ENCODE results near the gene VWF.

Gene VWF

DNA sequence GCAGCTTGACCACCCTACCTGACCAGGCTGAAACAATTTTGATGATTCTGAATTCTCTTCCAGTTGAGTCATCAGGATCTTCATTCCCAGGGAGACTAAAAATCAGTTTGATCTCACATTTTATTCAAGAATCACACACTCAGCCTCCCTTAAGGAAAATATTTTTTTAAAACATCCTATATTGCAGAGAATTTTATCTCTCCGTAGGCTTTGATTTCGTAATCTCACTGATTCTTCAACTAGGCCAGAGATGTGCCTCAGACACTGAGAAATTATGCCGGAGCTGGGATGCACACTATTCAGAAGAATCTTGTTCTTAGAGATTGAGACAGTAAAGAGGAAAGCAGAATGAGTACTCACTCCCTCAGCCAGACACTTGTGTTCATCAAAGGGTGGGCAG is 172.4 kb downstream of the VWF start:
- DNase-seq (ENCODE audit: low read depth in 2 of 2), result no peak

DNA sequence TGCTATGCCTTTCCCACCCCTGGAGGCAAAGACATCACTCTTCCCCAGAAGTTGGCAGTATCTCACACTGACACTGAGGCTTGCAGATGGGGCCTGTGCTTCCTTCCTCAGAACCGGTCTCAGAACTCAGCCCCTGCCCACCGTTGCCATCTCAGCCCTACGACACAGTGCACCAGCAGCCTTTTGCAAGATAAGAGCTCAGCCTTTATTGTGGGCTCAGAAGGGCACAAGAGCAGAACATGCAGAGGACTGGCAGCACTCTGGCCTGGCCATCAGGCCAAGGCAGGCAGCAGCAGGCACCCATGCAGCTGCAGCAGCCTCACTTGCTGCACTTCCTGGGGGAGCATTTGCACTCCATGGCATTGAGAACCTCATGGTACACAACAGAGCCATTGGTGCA is 175.8 kb downstream of the VWF start:
- DNase-seq (ENCODE audit: low read depth in 2 of 2), result no peak

DNA sequence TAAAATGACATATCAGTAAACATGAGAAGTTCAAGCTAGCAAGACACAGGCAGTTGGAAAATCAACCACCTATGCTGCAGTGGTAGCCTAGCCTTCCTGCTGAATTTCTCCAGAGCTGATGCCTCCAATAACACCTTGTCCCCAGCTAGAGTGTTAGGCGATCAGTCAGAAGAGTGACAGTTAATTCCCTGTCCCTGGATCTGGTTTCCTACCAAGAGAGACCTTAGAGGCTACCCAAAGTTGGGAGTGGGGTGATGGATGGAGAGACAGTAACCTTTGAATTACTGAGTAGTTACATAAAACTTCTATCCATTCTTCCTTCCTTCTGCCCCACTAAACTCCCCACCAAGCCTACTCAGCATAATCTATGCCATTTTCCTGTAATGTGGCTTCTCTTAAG is 177.5 kb downstream of the VWF start:
- DNase-seq (ENCODE audit: low read depth in 2 of 2), result no peak

DNA sequence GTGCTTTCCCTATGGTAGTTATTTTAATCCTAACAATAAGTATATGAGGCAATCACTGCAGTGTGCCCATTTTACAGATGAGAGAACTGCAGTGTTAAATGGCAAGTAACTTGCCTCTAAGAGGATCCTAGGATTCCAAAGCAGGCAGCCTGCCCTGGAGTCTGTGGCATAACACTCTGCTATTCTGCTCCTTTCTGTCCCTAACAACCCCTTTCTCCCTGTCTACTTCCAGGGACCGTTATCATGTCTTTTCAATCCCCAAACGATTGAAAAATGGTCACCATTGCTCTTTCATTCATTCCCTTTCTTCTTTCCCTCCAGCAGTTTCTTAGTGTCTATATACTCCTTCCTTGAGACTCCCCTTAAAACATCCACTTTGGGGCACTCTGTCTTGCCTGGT is 178.1 kb downstream of the VWF start:
- DNase-seq (ENCODE audit: low read depth in 2 of 2), result no peak

DNA sequence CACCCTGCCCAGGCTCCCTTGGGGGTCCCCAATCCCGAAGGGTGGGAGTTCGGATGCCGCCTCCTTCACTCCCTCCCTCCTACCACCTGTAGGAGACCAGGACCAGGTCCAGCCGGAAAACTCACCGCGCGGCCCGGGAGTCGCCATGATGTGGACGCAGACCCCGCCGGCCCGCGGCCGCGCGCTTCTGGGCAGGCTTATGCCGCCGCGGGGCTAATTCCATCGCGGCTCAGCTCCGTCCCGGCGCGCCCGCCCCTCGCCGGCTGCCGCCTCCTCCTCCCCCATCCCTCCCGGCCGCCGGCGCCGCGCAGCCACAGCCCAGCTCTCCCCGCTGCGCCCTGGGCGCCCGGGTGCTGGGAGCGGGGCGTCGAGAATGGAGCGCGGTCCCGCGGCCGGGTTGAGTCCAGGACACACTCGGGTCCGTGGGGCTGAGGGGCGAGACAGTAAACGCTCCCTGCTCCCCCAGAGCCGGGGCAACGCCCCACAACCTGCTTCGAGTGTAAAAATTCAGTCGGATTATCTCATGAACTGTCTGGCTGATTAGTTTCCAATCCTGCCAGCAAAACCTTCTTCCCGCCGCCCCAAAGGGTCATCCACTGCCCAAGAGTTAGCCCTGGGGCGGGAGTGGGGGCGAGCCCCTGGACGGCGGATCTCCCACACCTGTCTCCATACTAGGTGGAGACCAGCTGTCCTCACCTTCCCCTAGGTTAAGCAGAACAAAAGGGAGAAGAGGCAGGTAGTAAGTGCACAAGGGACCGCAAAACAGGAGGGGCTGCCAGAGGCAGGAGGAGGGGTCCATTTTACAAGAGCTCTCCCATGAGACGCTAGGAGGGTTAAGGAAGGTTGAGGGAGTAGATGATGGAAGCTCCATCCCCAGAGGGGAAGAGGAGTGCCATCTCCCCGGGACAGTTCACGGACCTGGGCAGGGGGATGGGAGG is 179.1 kb downstream of the VWF start, which contains the start of gene ANO2:
ANO2 (minus strand) TSS at position 189 of the 938 bp plus-strand sequence; CDS start at position 147, 42 bp downstream.
- no peak for DNase-seq (ENCODE audit: low read depth in 2 of 2)

DNA sequence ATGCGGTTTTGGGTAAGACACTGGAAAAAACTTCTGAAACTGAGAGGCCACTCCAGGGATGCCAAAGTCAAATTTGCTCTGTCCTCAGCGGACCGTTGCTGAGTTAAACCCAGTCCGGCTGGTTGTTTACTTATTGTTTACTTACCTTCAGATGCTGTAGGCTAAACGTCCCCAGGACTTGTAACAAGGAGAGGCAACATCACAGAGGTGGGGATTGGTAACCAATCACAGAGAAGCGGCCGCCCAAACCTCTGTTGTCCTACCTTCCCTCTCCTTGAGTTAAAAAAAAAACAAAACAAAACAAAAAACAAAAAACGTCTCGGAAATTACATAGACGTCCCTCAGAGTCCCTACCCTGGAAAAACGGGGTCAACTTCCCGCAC is 179.8 kb downstream of the VWF start:
- DNase-seq (ENCODE audit: low read depth in 2 of 2), result no peak

DNA sequence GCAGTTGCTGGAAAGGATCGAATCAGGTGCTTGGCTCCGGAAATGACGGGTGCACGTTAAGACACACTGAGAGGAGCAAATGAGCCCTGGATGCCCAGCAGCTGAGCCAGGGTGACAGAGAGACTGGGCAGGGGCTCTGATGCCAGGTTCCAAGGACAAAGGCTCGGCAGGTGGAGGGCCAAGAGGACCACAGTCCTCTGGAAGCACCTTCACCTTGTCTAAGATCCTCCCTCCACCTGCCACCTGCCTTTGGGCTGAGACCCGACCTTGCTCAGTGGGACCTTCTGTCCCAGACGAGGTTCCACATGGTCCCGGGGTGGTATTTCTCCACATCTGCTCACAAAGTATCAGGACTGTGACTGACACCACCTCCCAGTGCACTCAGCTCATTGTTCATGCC is 180.4 kb downstream of the VWF start:
- no peak for DNase-seq (ENCODE audit: low read depth in 2 of 2)

DNA sequence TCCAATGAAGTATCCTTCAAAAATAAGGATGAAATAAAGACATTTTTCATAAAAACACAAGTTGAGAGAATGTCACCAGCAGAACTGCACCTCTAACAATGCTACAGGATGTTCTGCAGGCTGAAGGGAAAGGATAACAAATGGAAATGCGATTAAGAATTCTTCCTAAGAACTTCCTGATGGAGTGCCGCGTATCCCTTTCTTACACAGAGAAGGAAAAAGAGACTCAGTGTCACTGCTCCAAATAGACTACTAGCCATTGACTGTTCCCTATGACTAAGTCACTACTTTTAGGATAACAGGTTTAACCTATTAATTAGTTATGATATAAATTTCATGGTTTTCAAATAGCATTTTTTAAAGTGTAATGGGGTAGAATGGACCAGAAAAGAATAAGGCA is 182.6 kb downstream of the VWF start:
- DNase-seq (ENCODE audit: low read depth in 2 of 2), result no peak

DNA sequence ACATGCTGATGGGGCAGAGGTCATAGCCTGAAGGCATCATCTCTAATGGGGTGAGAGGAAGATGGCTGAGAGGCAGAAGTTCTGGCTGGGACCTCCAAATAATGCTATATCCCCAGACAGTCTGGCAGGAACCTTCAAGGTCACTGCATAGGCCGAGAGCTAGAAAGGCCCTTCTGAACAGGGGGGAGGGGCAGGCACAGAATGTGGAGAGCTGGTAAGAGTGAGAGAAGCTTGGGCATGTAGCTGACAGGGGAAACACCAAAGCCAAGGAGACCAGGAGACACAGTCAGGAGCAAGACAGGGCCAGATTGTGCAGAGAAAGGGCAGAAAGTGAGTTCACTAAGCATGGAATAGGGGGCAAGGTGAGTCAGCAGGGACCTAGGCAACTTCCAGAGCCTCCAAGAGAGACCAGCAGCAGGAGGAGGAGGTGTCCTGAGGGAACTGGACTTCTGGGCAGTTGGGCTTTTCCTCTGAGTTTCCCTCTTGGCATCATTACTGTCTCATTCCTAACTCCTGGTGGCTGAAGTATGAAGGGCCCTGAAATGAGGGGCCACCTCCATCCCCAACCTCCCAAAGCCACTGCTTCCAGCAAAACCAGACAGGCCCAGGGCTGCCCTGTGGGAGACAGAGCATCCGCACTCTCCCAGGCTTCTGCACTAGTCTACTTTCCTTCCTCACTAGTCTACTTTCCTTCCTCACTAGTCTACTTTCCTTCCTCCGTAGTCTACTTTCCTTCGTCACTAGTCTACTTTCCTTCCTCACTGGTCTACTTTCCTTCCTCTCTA is 196.5 kb downstream of the VWF start:
- no peak for DNase-seq (ENCODE audit: low read depth in 2 of 2)

DNA sequence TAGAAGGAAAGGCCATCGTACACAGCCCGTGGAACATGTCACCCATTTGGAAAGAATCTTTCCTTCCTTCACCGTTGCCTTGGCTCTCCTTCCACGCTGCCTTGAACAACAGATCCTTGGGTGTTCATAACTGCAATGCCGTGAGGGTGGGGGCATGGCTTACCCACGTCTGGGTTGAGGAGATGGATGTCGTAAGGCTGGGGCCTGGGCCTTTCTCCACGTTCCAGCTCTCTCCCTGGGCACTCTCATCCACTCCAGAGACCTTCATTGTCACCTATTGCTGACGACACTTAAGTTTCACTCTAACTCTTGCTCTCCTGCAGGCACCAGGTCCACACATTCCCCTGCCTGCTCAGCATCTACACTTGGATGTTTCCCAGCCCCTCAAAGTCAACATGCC is 198.8 kb downstream of the VWF start:
- DNase-seq (ENCODE audit: low read depth in 2 of 2), result no peak

DNA sequence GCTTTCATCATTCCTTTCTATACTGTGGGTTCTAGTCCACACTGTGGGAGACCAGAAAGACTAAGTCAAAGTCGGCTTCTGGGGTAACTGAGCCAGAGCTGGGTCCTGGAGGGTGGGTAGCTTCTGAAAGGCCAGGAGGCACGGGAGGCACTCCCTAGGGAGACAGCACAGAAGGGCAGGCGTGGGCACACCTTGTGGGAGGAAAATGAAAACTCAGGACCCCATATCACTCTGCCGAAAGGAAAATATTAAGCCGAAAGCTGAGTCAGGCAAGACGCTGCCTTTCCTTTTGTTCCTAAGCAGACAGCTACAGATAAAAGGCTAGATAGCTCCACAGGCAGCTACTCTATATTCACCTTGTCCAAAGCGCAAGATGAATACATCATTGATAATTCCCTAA is 200.1 kb downstream of the VWF start:
- DNase-seq (ENCODE audit: low read depth in 2 of 2), result no peak

DNA sequence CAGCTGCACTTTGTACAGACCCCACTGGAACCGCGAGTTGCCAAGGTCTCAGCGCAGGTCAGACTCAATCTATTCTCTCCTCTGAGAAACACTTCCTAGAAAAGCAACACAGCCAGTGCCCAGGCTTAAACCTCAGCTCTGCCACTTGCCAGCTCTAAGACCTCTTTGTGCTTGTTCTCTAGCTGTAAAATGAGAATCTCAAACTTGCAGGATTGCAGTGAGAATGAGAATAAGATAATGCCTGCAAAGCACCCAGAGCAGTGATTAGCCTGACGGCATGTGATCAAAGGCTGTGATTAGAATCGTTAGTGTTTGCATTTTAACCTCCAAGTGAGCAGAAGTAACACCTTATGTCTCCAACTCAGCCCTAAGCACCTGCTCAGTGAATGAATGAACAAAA is 200.7 kb downstream of the VWF start:
- DNase-seq (ENCODE audit: low read depth in 2 of 2), result no peak

DNA sequence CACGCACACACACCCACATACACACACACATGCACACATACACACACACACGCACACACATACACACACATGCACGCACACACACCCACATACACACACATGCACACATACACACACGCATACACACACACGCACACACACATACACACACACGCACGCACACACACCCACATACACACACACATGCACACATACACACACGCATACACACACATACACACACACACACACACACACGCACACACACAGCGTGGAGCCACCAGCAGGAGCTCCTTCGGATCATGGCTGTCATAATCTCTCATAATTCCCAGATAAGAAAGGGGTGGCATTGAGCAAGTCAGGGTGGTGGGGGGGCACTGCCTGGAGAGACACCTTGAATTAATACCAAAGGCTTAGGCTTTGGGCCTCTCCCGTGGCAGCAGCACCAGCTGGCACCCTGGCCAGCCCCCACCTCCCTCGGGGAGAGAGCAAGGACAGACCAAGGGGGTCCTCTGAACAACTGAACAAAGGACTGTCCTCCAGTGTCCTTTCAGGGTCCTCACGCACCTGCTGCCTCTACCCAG is 201.3 kb downstream of the VWF start:
- DNase-seq (ENCODE audit: low read depth in 2 of 2), result no peak

DNA sequence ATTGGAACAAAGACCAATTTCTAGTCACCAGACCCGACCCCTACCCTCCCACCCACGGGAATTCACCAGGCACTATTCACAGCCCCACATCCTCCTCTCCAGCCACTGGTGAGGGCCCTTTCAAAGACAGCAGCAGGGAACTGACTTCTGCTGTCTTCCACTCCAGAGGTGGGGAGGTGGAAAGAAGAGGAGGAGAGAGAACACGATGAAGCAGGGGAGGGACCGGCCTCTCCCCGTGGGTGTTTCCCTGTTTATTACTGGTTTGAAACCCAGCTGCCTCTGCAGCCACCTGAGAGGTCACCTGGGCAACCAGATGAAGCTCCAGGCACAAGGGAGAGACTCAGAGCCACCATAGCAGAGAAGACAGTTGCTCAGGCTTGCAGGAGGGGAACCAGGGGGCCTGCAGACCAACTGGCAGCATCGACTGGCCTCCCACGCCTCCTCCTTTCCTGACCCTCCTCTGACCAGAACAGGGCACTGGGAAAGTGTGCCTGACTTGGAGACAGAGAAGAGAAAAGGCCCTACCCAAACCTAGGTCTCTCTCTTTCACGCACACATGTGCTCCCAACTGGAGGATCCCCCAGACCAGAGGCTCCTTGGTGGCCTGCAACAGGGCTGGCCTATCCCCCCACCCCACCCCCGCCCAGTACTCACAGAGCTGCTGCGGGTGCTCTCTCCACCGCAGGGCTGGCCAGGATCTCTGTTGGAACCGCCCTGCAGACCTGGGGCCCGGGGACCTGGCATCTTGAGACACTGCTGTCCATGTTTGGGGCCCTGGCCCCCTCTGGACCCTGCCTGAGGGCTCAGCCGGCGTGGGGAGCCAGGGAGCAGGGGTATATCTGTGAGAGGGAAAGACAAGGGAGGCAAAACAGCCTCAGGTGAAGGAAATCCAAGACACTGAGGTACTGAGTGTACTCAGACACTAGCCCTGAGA is 202.2 kb downstream of the VWF start:
- DNase-seq (ENCODE audit: low read depth in 2 of 2), result no peak

DNA sequence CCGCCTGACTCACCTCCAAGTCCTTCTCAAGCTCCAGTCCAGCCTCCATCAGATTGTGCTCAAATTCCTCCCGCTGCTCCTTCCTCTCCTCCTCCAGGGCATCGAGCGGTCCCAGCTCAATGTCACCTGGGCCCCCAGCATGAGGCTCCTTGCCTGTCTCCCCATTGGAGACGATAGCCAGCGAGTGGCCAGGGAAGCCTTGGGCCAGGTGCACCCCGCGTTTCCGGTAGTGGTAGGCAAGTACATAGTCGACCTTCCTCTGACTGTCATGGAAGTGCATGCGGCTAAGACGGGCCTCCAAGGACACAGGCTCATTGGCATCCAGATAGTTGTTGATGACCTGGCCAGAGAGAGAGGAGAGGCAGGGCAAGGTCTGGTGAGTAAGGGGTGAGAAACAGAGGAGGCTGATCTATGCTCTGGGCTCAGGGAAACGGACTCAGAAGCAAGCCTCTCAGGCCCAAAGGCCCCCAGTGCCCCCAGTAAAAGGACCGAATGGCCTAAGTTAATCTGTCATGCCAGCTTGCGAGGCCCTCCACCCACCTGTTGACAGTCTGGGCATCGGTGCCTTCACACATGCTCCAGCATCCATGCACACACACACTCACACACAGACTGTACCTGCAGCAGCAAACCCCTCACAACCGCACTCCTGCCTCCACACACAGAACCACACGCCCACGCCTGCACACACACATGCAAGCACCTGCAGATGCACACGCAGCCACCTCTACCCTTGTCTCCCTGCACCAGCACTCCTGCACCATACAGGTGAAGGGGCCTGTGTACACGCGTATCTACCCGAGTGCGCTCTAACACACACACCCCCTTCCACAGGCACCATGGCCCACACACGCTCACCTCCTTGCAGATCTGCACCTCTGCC is 203.2 kb downstream of the VWF start:
- no peak for DNase-seq (ENCODE audit: low read depth in 2 of 2)

DNA sequence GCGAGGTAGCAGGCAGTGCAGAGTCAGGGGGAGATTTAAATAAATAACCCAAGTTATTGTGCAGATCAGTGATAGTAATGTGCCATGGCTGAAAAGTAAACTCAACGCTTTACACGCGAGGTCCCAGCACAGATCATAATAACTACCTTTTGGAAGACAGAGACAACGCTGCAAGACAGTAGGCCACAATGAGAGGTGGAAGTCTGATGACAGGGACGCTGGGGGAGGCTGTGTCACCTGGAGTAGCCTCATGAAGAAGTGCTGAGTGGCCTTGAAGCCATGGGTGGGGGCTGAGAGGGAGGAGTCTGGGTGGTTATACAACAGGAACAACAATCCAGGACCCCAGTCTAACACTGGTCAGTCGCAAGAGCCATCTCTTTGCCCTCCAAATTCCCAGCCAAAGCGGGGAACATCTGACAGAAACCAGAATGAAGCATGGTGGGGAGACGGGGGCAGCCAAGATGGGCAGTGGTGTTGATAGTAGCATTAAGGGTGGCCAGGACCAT is 207.6 kb downstream of the VWF start:
- DNase-seq (ENCODE audit: low read depth in 2 of 2), result no peak

DNA sequence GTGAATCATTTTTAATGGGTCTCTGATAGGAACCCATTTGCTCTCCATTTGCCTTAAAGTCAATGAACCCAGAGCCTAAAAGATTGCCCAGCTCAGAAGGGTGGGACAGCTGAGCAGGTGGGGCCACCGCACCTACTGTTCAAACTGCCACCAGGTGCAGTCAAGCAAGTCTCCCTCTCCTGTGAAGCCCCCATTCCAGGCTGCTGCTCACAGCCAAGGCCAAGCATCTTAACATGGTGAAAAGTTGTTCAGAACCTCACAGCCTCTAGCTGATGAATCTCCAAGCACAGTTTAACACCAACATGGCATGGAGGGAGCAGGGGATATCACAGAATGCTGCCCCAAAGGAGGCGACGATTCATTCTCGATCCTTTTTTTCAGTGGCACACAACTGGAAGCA is 209.0 kb downstream of the VWF start:
- no peak for DNase-seq (ENCODE audit: low read depth in 2 of 2)

DNA sequence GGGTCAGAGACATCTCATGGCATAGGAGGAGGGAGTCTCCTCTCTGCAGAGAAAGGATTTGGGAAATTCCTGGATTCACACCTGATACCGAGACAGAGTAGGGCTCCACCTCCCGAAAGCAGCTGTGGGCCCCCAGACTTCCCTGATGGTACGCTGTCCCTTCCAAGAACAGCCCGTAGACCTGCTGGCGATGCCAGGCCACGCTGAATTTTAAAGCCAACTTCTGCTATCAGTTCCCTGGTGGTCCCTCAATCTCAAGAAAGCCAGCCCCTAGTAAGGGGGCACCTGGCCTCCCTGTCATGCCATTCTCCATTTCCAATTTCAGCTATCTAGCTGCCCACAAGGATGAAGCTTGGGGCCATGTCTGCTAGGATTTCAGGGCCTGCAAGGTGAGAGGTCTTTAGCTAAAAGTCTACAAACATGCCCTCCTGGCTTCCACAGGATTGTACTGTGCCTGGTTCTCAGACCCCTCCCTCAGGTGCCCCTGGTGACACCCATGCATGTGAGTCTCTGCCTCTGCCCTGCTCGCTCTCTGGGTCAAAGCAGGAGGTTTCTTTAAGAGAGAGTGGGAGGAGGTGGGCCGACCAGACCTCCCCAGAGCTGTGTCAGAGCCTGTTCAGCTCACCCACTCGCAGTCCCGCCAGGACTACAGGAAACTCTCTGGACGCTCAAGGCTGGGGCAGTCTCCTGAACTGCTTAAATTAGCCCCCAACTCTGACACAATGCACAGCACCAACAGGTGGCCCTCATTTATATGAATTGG is 209.9 kb downstream of the VWF start:
- DNase-seq (ENCODE audit: low read depth in 2 of 2), result no peak

DNA sequence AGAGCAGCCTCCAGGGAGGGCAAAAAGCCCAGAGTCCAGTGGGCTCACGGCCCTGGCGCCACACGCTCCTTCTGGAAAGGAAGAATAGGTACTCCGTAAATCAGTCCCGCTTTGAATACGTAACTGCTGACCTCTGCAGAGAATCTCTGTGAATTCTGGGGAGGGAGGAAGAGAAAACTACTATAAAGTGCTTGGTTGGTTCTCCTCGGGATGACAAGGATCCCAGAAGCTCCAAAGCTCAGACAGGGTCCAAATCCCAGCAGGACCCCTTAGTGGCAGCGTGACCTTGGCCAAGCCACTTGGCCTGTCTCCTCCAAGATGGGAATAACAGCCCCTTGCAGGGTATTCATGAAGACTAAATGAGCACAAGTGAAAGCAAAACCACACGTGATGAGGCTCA is 211.1 kb downstream of the VWF start:
- no peak for DNase-seq (ENCODE audit: low read depth in 2 of 2)

Measured in activated CD8-positive, alpha-beta memory T cell treated with anti-CD3 and anti-CD28 coated beads for 4 hours (primary cell).